ENCODE data around the gene PHC2. TPM values are rescaled to one million over a fixed set of nuclear protein-coding genes. Genes with fewer than 3 reads are reported as not detected.

The PHC2 gene
- total RNA-seq, 2 experiments from 2014 or later: 37.7 to 39.5 TPM

DNA sequence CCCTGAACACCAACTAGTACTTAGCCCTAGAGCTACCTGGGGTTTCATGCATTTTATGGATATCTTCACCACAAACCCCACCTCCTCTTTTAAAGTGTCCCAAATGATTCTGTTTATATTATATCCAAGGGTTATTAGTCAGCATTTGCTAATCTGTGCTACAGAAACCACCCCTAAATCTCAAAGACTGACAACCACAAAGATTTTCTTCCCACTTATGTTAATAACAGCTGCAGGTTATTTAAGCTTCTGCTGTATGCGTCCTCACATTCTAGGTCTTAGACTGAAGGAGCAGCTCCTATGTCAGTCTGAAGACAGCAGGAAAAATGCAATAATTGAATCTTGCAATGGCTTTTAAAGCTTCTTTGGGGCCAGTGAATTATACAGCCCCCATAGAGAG lies 11.2 kb upstream of the PHC2 start:
- H3K9me3 ChIP-seq (ENCODE audit: control insufficient read depth in 1 of 2, insufficient read depth in 1 of 2, low read length in 2 of 2): no peaks in the 10 kb centered on the region
- Mint-ChIP-seq H3K4me1 (ENCODE audit: low read depth) (no peaks in the 10 kb centered on the region), H3K36me3 (ENCODE audit: low read depth) (no peaks in the 10 kb centered on the region), H3K4me3 (no peak overlapping the region), H3K27ac (no peak overlapping the region), H3K9me3 (no peaks in the 10 kb centered on the region), H3K27me3 (peaks cover 26% of the 10 kb centered on the region)
- no peak overlapping the region for H3K4me3 ChIP-seq (ENCODE audit: low read length)
- ChIA-PET CTCF (no interaction called here), POLR2A (no interaction called here)
- intact Hi-C loops (cut with DNase I, micrococcal nuclease): no loop called here
- DNase-seq (no peak), ATAC-seq (ENCODE audit: poor library complexity) (no peak)
- H3K27me3 ChIP-seq (ENCODE audit: control insufficient read depth in 1 of 2, insufficient read depth in 2 of 2, low read length in 2 of 2): peaks cover 5 to 7% of the 10 kb centered on the region in 2 experiments
- H3K4me1 ChIP-seq (ENCODE audit: insufficient read depth, low read length): no peaks in the 10 kb centered on the region
- no peak overlapping the region for H3K27ac ChIP-seq (ENCODE audit: low read depth in 1 of 2, low read length in 2 of 2)
- TF ChIP-seq, protein P1, sequence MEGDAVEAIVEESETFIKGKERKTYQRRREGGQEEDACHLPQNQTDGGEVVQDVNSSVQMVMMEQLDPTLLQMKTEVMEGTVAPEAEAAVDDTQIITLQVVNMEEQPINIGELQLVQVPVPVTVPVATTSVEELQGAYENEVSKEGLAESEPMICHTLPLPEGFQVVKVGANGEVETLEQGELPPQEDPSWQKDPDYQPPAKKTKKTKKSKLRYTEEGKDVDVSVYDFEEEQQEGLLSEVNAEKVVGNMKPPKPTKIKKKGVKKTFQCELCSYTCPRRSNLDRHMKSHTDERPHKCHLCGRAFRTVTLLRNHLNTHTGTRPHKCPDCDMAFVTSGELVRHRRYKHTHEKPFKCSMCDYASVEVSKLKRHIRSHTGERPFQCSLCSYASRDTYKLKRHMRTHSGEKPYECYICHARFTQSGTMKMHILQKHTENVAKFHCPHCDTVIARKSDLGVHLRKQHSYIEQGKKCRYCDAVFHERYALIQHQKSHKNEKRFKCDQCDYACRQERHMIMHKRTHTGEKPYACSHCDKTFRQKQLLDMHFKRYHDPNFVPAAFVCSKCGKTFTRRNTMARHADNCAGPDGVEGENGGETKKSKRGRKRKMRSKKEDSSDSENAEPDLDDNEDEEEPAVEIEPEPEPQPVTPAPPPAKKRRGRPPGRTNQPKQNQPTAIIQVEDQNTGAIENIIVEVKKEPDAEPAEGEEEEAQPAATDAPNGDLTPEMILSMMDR (IDR thresholded peaks at IDR 0.05): no peak
- no peaks in the 10 kb centered on the region for H3K36me3 ChIP-seq (ENCODE audit: insufficient read depth, low read length)

DNA sequence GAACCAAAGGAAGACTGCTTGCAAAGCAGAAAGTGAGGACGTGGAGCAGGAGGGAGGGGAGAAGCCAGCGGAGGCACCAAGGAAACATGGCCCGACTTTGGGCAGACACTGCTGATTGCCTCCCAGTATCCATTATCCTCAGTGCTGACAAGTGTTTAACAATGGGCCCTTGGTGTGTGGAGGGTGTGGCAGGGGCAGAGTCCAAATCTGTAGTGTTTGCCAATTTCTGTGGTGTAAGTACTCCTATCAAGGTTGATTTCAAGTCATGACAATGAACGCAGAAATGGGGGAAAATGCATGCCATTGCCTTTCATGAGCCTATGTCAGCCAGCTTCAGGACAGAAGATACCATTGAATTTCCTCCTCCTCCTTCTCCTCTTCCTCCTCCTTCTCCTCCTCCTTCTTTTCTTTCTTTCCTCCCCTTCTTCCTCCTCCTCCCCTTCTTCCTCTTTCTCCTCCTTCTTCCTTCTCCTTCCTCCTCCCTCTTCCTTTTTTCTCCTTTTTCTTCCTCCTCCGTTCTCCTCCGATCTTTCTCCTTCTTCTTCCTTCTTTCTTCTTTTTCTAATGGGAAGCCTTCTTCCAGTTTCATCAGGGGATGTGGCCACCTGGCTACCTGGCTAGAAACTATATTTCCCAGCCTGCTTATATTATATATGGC lies 10.3 kb upstream of the PHC2 start:
- CTCF ChIA-PET: no interaction called here

DNA sequence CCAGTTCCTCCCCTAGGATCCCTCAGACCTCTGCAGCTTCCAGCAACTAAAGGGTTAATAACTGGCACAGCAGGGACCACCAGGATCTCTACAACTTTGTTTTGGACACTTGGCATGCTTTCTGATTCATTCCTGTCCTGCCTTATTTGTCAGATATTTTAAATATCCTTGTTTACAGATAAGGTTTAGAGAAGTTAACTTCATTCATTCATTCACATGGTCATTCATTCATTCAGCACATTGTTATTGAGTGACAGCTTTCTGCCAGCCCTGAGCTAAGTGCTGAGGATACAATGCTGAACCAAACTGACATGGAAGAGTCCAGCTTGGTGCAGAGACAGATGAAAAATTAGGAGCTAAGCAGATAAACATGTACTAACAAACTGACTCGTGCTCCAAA lies 8.8 kb upstream of the PHC2 start:
- H3K27me3 ChIP-seq (ENCODE audit: control insufficient read depth in 1 of 2, insufficient read depth in 2 of 2, low read length in 2 of 2): no peaks in the 10 kb centered on the region
- no peaks in the 10 kb centered on the region for H3K36me3 Mint-ChIP-seq (ENCODE audit: low read depth)
- POLR2A ChIA-PET: no interaction called here
- H3K4me1 Mint-ChIP-seq (ENCODE audit: low read depth): no peaks in the 10 kb centered on the region
- ATAC-seq (ENCODE audit: poor library complexity) (no peak), DNase-seq (no peak)
- H3K9me3 ChIP-seq (ENCODE audit: control insufficient read depth in 1 of 2, insufficient read depth in 1 of 2, low read length in 2 of 2): no peaks in the 10 kb centered on the region
- no peaks in the 10 kb centered on the region for H3K36me3 ChIP-seq (ENCODE audit: insufficient read depth, low read length)
- TF ChIP-seq, protein P1 (IDR thresholded peaks at IDR 0.05): no peak
- CTCF ChIA-PET: no interaction called here
- intact Hi-C loops (cut with DNase I, micrococcal nuclease): no loop called here
- H3K4me3 ChIP-seq (ENCODE audit: low read length): no peak overlapping the region
- H3K4me1 ChIP-seq (ENCODE audit: insufficient read depth, low read length): no peaks in the 10 kb centered on the region
- peaks cover 24% of the 10 kb centered on the region for H3K27me3 Mint-ChIP-seq
- no peak overlapping the region for H3K27ac Mint-ChIP-seq
- no peak overlapping the region for H3K27ac ChIP-seq (ENCODE audit: low read depth in 1 of 2, low read length in 2 of 2)
- no peak overlapping the region for H3K4me3 Mint-ChIP-seq
- no peaks in the 10 kb centered on the region for H3K9me3 Mint-ChIP-seq

More for the DNA sequence above, 10.3 kb upstream of the PHC2 start:
- Mint-ChIP-seq H3K4me3 (no peak overlapping the region), H3K27ac (no peak overlapping the region), H3K36me3 (ENCODE audit: low read depth) (no peaks in the 10 kb centered on the region), H3K9me3 (no peaks in the 10 kb centered on the region), H3K4me1 (ENCODE audit: low read depth) (no peaks in the 10 kb centered on the region), H3K27me3 (peaks cover 22% of the 10 kb centered on the region)
- Histone ChIP-seq H3K36me3 (ENCODE audit: insufficient read depth, low read length) (no peaks in the 10 kb centered on the region), H3K27ac (ENCODE audit: low read depth in 1 of 2, low read length in 2 of 2) (no peak overlapping the region), H3K27me3 (ENCODE audit: control insufficient read depth in 1 of 2, insufficient read depth in 2 of 2, low read length in 2 of 2) (peaks cover 3 to 4% of the 10 kb centered on the region in 2 experiments), H3K4me3 (ENCODE audit: low read length) (no peak overlapping the region), H3K9me3 (ENCODE audit: control insufficient read depth in 1 of 2, insufficient read depth in 1 of 2, low read length in 2 of 2) (no peaks in the 10 kb centered on the region), H3K4me1 (ENCODE audit: insufficient read depth, low read length) (no peaks in the 10 kb centered on the region)
- no peak for DNase-seq
- intact Hi-C loops (cut with DNase I, micrococcal nuclease): no loop called here
- POLR2A ChIA-PET: no interaction called here
- TF ChIP-seq, protein P1 (IDR thresholded peaks at IDR 0.05): no peak
- ATAC-seq (ENCODE audit: poor library complexity): no peak

All from CD4-positive, alpha-beta T cell (primary cell).